ENCODE data around the gene AACS.
A peak's percentile ranks its signal among the peaks of the same experiment; 100 is the strongest.
"Not testable (repeated sequence)": the region's sequence is repeated elsewhere in the genome, so short reads cannot be mapped to it uniquely, and the experiment has no call there.

Gene AACS, protein sequence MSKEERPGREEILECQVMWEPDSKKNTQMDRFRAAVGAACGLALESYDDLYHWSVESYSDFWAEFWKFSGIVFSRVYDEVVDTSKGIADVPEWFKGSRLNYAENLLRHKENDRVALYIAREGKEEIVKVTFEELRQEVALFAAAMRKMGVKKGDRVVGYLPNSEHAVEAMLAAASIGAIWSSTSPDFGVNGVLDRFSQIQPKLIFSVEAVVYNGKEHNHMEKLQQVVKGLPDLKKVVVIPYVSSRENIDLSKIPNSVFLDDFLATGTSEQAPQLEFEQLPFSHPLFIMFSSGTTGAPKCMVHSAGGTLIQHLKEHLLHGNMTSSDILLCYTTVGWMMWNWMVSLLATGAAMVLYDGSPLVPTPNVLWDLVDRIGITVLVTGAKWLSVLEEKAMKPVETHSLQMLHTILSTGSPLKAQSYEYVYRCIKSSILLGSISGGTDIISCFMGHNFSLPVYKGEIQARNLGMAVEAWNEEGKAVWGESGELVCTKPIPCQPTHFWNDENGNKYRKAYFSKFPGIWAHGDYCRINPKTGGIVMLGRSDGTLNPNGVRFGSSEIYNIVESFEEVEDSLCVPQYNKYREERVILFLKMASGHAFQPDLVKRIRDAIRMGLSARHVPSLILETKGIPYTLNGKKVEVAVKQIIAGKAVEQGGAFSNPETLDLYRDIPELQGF

DNA sequence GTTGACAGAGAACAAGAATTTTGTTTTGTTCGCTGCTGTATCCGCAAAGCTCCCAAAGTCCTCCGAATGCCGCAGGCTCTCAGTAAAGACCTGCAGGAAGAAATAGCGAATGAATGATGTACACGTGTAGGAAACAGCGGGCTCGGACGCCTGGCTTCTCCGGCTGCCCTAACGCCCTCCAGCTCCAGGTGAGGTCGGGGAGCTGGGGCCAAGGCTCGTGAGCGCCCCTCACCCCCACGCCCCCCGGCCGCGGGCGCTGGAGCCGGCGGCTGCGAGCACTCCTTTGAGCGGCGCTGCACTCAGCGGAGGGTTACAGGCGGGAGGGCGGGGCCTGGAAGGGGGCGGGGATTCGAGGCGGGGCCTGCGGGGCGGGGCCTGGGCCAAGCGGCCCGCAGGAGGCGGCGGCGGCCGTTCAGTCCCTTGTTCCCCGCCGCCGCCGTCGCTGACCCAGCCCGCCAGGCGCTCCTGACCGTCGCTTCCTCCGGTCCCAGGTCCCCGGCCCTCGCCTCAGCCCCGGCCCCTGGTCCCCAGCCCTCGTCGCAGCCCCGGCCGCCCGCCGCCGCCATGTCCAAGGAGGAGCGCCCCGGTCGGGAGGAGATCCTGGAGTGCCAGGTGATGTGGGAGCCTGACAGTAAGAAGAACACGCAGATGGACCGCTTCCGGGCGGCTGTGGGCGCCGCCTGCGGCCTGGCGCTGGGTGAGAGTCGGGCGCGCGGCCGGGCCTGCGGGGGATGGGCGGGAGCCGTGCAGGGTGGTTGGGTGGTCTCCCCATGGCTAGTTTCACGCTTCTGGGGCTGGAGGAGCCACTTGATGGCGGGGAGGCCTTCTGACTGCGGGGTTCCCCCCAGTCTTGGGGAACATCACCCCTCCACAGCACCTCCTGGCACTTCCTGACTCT is at the start of gene AACS:
TSS of gene AACS (plus strand) at position 415 of the 898 bp plus-strand sequence. CDS start at position 565, 150 bp downstream.
- DNase-seq, result peak; percentile 75

DNA sequence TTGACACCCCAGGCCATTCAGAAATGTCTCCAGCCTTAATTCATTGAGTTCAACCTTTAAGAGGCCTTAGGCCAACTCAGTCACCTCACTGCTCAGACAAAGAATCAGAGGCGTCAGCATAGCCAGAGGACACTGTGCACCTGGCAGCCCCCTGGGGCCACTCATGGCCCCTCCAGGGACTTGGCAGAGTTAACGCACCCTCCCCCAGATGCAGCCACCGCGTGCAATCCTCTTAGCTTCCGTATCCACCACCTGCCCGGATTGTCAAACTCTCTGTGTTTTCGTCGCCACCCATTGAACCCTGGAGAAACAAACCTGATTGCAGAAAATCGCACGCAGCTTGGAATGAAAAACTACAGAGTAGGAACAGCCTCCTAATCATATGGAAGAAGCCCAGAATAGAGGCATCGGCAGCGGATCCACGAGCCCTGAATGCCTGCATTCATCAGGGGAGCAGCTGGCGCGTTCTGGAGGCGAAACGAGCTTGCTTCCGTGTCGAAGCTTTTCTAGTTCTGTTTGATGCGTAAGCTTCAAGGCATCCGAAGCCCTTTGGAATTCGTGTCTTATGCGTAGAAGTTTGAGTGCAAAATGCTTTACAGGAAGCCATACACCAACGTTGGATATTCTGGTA is 49.4 kb upstream of the AACS start:
- no peak for DNase-seq

- DNase-seq, result no peak
These were observed 47.4 kb upstream of the AACS start for GRCh38 chr12:125017801-125018200.

DNA sequence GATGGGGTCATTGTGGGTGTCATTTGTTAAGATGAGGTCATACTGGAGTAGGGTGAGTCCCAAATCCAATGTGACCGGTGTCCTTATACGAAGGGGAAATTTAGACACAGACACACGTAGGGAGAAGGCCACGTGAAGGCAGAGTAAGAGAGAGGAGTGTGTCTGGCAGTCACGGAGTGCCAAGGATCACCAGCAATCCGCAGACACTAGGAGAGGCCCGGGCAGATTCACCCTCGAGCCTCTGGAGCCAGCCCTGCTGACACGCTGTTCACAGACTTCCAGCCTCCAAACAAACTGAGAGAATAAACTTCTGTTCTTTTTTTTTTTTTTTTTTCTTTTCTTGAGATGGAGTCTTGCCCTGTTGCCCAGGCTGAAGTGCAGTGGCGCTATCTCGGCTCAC is 46.9 kb upstream of the AACS start:
- no peak for DNase-seq

DNA sequence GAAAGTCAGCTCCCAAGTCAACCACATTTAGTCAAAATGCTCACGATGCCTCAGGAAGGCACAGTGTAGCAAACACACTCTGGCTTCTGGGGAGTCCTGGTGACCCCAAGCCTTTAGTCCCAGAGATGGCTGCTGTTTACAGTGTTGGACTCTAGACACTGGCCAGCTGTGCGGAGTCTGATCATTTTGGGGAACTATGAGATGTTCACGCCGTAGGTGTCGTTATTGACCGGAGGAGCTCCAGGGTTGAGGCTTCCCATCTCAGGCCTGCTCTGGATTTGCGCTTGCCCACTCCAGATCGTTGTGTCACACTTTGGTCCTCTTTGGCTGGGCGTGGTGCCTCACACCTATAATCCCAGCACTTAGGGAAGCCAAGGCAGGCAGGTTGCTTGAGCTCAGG is 44.1 kb upstream of the AACS start:
- no peak for DNase-seq

DNA sequence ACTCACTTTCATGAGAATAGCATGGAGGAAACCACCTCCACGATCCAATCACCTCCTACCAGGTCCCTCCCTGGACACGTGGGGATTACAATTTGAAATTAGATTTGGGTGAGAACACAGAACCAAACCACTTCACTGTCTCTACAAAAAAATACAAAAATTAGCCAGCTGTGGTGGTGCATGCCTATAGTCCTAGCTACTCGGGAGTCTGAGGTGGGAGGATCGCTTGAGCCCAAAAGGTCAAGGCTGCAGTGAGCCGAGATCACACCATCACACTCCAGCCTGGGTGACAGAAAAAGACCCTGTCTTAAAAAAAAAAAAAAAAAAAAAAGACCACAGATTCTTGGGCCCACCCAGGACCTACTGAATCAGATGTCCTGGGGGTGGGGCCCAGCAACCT is 43.5 kb upstream of the AACS start:
- DNase-seq, result no peak

DNA sequence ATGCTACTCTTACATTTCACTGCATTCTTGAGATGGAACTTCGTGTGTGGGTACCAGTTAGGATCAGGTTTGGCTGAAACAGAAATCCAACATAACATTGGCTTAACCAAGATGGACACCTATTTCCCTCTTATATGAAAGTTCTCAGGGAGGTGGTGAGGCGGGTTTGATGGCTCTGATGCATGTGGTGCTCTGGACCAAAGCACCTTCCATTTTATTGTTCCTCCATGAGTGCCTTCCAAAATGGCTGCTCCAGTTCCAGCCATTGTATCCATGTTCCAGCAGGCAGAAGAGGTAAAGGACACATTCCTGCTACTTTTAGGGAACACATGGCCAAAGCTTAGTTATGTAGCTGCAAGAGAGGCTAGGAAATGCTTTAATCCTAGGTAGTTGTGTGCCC is 42.2 kb upstream of the AACS start:
- no peak for DNase-seq

DNA sequence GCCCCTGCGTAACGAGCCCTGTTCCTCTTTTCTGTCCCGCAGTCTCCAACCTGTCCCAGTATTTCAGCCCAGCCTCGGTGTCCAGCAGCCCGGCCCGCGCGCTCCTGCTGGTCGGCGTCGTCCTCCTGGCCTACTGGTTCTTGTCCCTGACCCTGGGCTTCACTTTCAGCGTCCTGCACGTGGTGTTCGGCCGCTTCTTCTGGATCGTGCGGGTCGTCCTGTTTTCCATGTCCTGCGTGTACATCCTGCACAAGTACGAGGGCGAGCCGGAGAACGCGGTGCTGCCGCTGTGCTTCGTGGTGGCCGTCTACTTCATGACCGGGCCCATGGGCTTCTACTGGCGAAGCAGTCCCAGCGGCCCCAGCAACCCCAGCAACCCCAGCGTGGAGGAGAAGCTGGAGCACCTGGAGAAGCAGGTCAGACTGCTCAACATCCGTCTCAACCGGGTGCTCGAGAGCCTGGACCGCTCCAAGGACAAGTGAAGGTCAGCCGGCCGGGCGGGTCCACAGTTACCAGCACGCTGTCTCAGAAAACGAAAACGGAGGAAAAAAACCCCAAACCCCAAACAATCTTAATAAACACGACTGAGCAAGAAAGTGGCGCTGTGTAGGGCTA is 40.2 kb upstream of the AACS start:
- DNase-seq, result no peak

GRCh38 chr12:125025606-125026235 is 39.5 kb upstream of the AACS start:
- no peak for DNase-seq

DNA sequence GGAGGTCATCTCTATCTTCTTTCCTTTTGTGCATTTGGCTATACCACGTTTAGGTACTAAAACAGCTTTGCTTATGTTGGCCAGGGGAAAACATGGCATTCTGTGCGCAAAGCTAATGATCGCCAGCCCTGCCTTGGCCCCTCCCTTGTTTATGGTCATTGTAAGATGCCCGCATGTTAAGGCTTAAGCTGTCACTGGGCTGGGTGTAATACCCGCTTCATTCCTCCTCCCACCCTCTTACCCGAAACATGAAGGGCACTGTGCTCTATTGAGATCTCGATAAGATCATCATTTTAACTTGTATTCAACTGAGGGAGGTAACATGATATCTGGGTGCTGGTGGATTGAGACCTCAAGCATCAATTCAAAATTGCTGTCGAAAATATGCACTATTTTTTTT is 37.1 kb upstream of the AACS start:
- DNase-seq, result no peak

GRCh38 chr12:125029761-125030358 is 35.4 kb upstream of the AACS start:
- DNase-seq, result peak; percentile 40

GRCh38 chr12:125031471-125031870 is 33.8 kb upstream of the AACS start:
- not testable (repeated sequence) for DNase-seq

- DNase-seq, result no peak
These were observed 32.6 kb upstream of the AACS start for GRCh38 chr12:125032466-125033152.

GRCh38 chr12:125033288-125033687 is 31.9 kb upstream of the AACS start:
- no peak for DNase-seq

GRCh38 chr12:125038976-125039625 is 26.1 kb upstream of the AACS start:
- DNase-seq, result no peak

- peak; percentile 14 for DNase-seq
These were observed 16.2 kb upstream of the AACS start for GRCh38 chr12:125049093-125049458.

- DNase-seq, result no peak
These were observed 14.8 kb upstream of the AACS start for GRCh38 chr12:125050446-125050845.

DNA sequence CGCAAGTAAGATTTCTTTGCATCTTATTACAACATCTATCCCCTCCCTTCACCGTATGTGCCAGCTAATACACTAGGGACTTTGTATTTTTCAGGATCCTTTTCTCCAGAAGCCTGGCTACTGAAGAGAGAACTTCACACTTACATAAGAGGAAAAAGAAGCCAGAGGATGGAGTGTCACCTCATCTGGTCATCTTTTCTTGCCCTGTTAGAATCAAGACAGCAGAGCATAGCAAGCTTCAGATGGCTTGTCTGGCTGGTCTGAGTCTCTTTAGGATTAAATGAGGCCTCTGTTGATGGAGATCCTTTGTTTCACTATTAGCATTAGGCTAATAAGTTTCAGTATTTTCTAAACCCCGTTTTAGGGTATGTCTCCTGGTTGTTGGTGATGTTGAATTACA is 14.4 kb upstream of the AACS start:
- DNase-seq, result no peak

DNA sequence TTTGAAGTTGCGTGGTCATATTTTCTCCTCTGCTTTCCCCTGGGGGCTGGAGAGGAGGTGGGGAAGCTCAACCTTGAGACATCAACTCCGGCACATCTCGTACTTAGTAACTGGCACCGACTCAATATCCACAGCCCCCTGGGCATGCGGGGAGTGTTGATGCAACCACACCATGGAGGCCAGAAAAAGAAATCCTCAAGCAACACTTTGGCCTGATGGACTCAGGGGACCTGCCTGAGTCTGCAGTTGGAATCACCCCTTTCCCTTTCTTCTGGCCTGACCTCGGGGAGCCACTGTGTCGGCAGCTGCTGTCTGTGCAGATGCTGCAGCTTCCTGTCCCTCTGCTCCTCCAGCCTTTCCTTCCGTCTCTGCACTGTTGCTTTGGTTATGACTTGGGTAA is 11.4 kb upstream of the AACS start:
- DNase-seq, result no peak

- no peak for DNase-seq
These were observed 9.6 kb upstream of the AACS start for GRCh38 chr12:125055591-125055990.
